Neural cell (in vitro differentiated cells): ENCODE data around the gene SHISAL1. TPM values are rescaled to one million over a fixed set of nuclear protein-coding genes. Genes with fewer than 3 reads are reported as not detected.

Source experiments
- H2AFZ ChIP-seq: fragments of 200-600, 300-800 bp; sonication (generic), shearing (Covaris generic); 2 replicates; pipeline ENCODE4 v1.6.0; 2014; ENCODE audit warnings: low read depth, mild to moderate bottlenecking, antibody characterized with exemption, low read length, moderate library complexity
- H3F3A ChIP-seq: fragments of 200-600 bp; shearing (Covaris generic); 2 replicates; pipeline ENCODE4 v1.6.1; 2016; ENCODE audit warnings: mild to moderate bottlenecking, moderate library complexity, mixed read lengths, antibody characterized with exemption, low read length; ENCODE audit not compliant: insufficient read depth, poor library complexity, severe bottlenecking
- H3K27ac ChIP-seq: fragments of 200-600, 300-800 bp; sonication (generic), shearing (Covaris generic); 2 replicates; pipeline ENCODE4 v1.5.1; 2014; ENCODE audit warnings: mild to moderate bottlenecking, low read length, moderate library complexity
- H3K27me3 ChIP-seq: fragments of 300-800, 200-600 bp; sonication (generic), shearing (Covaris generic); 2 replicates; pipeline ENCODE4 v1.6.0; 2014; ENCODE audit warnings: mild to moderate bottlenecking, low read depth, low read length, moderate library complexity; ENCODE audit not compliant: insufficient read depth
- H3K36me3 ChIP-seq: fragments of 300-800, 200-600 bp; sonication (generic), shearing (Covaris generic); 2 replicates; pipeline ENCODE4 v1.5.1; 2014; ENCODE audit warnings: mild to moderate bottlenecking, antibody characterized with exemption, low read length, moderate library complexity; ENCODE audit not compliant: insufficient read depth
- H3K4me2 ChIP-seq: fragments of 300-800, 200-600 bp; sonication (generic), shearing (Covaris generic); 2 replicates; pipeline ENCODE4 v1.6.0; 2014; ENCODE audit warnings: mild to moderate bottlenecking, low read length
- H3K4me3 ChIP-seq: fragments of 300-800, 200-600 bp; sonication (generic), shearing (Covaris generic); 2 replicates; pipeline ENCODE4 v1.5.1; 2014; ENCODE audit warnings: mild to moderate bottlenecking, low read length, moderate library complexity
- H3K79me2 ChIP-seq: fragments of 200-600 bp; shearing (Covaris generic); replicated peaks from 2 replicates; pipeline ENCODE4 v1.6.0; 2014; ENCODE audit warnings: mild to moderate bottlenecking, low read length, moderate library complexity; ENCODE audit not compliant: insufficient read depth
- H3K9ac ChIP-seq: fragments of 300-800, 200-600 bp; sonication (generic), shearing (Covaris generic); 2 replicates; pipeline ENCODE4 v1.6.1; 2016; ENCODE audit warnings: mild to moderate bottlenecking, low read length, mixed read lengths
- H3K9me2 ChIP-seq: fragments of 200-600 bp; shearing (Covaris generic); 2 replicates; pipeline ENCODE4 v1.6.1; 2016; ENCODE audit warnings: mild to moderate bottlenecking, low read length, mixed read lengths; ENCODE audit not compliant: insufficient read depth
- H3K9me3 ChIP-seq: fragments of 200-600, 300-800 bp; sonication (generic), shearing (Covaris generic); 2 replicates; pipeline ENCODE4 v1.6.1; 2016; ENCODE audit warnings: mild to moderate bottlenecking, mixed run types, low read length, moderate library complexity, mixed read lengths
- H4K20me1 ChIP-seq: fragments of 200-600 bp; shearing (Covaris generic); 2 replicates; pipeline ENCODE4 v1.6.1; 2016; ENCODE audit warnings: mild to moderate bottlenecking, mixed run types; ENCODE audit not compliant: insufficient read depth
- CTCF ChIP-seq: fragments of 450-650 bp; IDR thresholded peaks from 2 replicates; pipeline ENCODE4 v1.5.1; 2014; ENCODE audit warnings: antibody characterized with exemption, mild to moderate bottlenecking, moderate library complexity; ENCODE audit not compliant: poor library complexity, severe bottlenecking
- EP300 ChIP-seq: fragments of 450-650 bp; conservative IDR thresholded peaks from 2 replicates; pipeline ENCODE4 v1.6.1; 2014; ENCODE audit warnings: antibody characterized with exemption, mild to moderate bottlenecking, moderate library complexity; ENCODE audit not compliant: poor library complexity, severe bottlenecking
- EZH2 ChIP-seq: fragments of 200-600, 300-800 bp; shearing (Covaris generic), sonication (generic); IDR thresholded peaks from 2 replicates; pipeline ENCODE4 v1.6.1; 2014; ENCODE audit warnings: antibody characterized with exemption, low read length, borderline replicate concordance, mild to moderate bottlenecking; ENCODE audit not compliant: insufficient read depth, poor library complexity, severe bottlenecking
- MXI1 ChIP-seq: fragments of 450-650 bp; conservative IDR thresholded peaks from 2 replicates; pipeline ENCODE4 v1.6.1; 2014; ENCODE audit warnings: antibody characterized with exemption, mild to moderate bottlenecking; ENCODE audit not compliant: poor library complexity, severe bottlenecking
- POLR2AphosphoS5 ChIP-seq: IDR thresholded peaks from 2 replicates; pipeline ENCODE4 v1.6.1; 2012
- RAD21 ChIP-seq: fragments of 450-650 bp; conservative IDR thresholded peaks from 2 replicates; pipeline ENCODE4 v1.6.1; 2014; ENCODE audit warnings: antibody characterized with exemption, mild to moderate bottlenecking, moderate library complexity
- REST ChIP-seq: IDR thresholded peaks from 2 replicates; pipeline ENCODE4 v1.6.1; 2012; ENCODE audit warnings: borderline replicate concordance
- SMC3 ChIP-seq: fragments of 450-650 bp; conservative IDR thresholded peaks from 2 replicates; pipeline ENCODE4 v1.6.1; 2014; ENCODE audit warnings: antibody characterized with exemption, mild to moderate bottlenecking, moderate library complexity; ENCODE audit not compliant: poor library complexity
- TAF1 ChIP-seq: IDR thresholded peaks from 2 replicates; pipeline ENCODE4 v1.6.1; 2012; ENCODE audit warnings: low read depth
- polyA plus RNA-seq: library from polyadenylated mRNA; depleted of rRNA; stranded (reverse); fragments of >200 nt; gene quantifications from 2 replicates; pipeline ENCODE4 v1.2.3, GENCODE V29; 2014

SHISAL1 gene
- polyA plus RNA-seq, 1 donor from 2014 or later = 15.4 TPM

GRCh38 chr22:44256085-44256484 lies 56.7 kb downstream of the SHISAL1 start:
- H3K27ac ChIP-seq = no peak overlapping the region
- no peaks in the 10 kb centered on the region for H3K9me2 ChIP-seq
- H3K9ac ChIP-seq = no peak overlapping the region
- no peaks in the 10 kb centered on the region for H4K20me1 ChIP-seq
- H2AFZ ChIP-seq = no peak overlapping the region
- H3K9me3 ChIP-seq = peaks cover under 1% of the 10 kb centered on the region
- TF ChIP-seq MXI1 = no peak
- H3K79me2 ChIP-seq = no peaks in the 10 kb centered on the region
- no peaks in the 10 kb centered on the region for H3F3A ChIP-seq
- no peaks in the 10 kb centered on the region for H3K27me3 ChIP-seq
- no peaks in the 10 kb centered on the region for H3K36me3 ChIP-seq
- no peak overlapping the region for H3K4me2 ChIP-seq
- no peak overlapping the region for H3K4me3 ChIP-seq

GRCh38 chr22:44254811-44255210 lies 57.9 kb downstream of the SHISAL1 start:
- no peaks in the 10 kb centered on the region for H3K27me3 ChIP-seq
- TF ChIP-seq EP300 = no peak
- no peak for TF ChIP-seq EZH2
- no peak for TF ChIP-seq REST
- TF ChIP-seq RAD21 = no peak
- TF ChIP-seq POLR2AphosphoS5 = no peak
- no peak for TF ChIP-seq CTCF
- no peak for TF ChIP-seq SMC3
- TF ChIP-seq MXI1 = no peak
- no peak for TF ChIP-seq TAF1
- no peak overlapping the region for H3K4me3 ChIP-seq
- H4K20me1 ChIP-seq = no peaks in the 10 kb centered on the region
- H3K9ac ChIP-seq = no peak overlapping the region
- H3K36me3 ChIP-seq = no peaks in the 10 kb centered on the region
- no peak overlapping the region for H3K27ac ChIP-seq
- no peaks in the 10 kb centered on the region for H3K79me2 ChIP-seq
- no peaks in the 10 kb centered on the region for H3K9me2 ChIP-seq
- H2AFZ ChIP-seq = no peak overlapping the region
- H3K4me2 ChIP-seq = no peak overlapping the region
- no peaks in the 10 kb centered on the region for H3F3A ChIP-seq
- H3K9me3 ChIP-seq = peaks cover 8% of the 10 kb centered on the region
